GF-D8 (cell line): ENCODE measurements around the gene TEKTIP1.
"Not testable (repeated sequence)": the region's sequence is repeated elsewhere in the genome, so short reads cannot be mapped to it uniquely, and the experiment has no call there.

ENCODE experiments used
- DNase-seq: peaks from one replicate; lab custom pipeline; 2025; lab: John Stamatoyannopoulos, UW

Gene TEKTIP1

DNA sequence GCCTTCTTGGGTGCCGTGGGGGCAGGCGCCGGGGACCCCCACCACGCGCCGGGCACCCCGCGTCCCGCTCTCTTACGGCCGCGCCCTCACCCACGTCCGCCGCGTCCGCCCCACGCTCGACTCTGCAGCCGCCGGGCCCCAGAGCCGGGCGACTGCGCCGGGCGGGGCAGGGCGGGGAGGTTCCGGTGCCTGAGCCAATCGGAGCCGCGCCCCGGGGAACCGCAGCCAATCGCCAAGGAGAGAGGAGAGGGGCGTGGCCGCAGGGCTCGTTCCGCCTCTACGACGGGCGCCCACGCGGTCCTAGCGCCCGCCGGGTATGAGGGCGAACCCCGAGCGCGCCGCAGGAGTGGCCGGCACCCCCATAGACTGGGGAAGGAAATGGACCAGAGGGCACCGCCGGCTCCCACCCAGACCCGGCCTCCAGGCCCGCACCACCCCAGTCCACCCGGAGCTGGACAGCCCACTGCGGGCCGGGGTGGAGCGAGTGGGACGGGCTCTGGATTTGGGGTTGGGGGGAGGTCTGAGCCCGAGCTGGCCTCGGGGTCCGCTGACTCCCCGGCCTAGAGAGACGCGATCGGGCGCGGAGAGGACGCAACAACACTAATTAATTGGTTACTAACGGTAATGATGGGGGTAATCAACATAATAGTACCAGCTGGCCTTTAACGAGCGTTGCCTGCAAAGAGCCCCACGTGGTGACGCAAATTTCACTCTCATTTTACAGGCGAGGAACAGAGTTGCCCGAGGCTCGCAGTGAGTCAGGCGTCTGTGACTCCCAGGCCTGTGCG is 18.7 kb downstream of the TEKTIP1 start, which contains the start of gene MFSD12:
MFSD12 (minus strand) TSS at position 126 of the 788 bp plus-strand sequence. CDS start 183 bp downstream, outside the sequence.
- peak; percentile 76 for DNase-seq

DNA sequence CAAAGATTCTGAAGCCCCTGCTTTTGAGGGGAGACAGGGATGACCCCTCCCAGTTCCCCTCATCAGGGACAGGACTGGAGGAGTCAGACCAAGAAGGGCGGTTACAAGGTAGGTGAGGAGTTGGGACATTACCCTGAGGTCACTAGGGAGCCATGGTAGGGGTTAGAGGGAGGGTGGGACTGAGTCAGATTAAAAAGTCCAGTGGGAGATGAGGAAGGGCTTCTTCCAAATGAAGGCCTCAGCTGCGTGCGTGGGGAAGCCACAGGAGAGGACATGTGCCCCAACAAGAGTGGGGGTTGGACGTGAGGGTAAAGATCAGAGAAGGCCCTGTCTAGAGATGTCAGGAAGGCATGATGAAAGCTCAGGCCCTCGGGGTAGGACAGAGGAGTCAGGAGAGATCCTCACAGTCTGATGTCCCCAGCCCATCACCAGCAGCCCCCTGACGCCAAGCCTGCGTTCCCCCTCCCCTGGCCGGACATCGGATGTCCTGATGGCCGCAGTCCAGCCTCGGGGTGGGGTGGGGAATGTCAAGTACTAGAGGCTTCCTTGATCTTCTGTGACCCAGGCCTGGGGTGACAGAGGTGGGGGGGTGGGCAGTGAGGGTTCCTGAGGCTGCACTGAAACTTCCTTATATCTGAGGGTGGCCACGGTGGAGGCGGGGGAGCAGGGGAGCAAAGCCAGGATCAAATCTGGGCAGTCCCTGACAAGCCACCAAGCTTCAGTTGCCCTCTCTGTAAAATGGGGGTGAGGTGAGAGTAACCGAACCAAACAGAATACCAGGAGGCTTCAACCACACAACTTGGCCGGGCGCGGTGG is 24.9 kb downstream of the TEKTIP1 start:
- DNase-seq: no peak

DNA sequence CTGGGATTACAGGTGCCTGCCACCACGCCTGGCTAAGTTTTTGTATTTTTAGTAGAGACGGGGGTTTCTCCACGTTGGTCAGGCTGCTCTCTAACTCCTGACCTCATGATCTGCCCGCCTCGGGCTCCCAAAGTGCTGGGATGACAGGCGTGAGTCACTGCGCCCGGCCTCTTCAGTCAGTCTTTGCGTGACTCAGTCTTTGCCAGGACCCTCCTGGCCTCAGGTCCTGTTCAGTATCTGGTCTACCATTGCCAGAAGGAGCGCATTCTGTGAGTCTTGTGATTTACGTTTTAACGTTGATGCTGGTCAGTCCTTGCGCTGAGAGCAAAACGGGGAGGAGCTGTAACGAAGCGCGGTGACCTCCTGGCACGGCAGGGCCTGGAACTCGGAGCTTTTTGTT is 26.2 kb downstream of the TEKTIP1 start:
- no peak for DNase-seq

DNA sequence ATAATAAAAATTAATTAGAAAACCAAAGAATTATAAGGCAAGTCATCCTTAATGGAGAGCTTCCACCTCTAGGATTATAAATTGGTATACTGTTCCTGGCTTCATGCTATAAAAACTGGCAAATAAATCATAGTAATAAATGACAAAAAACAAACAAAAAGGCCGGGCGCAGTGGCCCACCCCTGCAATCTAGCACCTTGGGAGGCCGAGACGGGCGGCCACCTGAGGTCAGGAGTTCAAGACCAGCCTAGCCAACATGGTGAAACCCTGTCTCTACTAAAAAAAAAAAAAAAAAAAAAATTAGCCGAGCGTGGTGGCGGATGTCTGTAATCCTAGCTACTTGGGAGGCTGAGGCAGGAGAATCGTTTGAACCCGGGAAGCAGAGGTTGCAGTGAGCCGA is 31.1 kb downstream of the TEKTIP1 start:
- DNase-seq: not testable (repeated sequence)

DNA sequence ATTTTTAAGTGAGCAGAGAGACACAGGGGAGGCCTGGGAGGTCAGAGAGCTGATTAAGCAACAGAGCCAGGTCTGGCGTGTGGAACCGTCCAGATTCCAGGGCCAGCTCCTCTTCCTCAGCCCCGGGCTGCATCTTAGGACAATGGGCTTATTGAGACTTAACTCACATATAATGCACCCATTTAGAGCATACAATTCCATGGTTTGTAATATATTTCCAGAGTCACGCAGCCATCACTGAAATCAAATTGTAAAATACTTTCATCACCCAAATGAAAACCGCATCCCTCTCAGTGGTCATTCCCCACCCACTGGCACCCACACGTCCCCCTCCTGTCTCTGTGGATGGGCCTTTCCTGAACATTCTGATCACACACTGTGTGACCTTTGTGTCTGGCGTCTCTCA is 31.6 kb downstream of the TEKTIP1 start:
- no peak for DNase-seq

DNA sequence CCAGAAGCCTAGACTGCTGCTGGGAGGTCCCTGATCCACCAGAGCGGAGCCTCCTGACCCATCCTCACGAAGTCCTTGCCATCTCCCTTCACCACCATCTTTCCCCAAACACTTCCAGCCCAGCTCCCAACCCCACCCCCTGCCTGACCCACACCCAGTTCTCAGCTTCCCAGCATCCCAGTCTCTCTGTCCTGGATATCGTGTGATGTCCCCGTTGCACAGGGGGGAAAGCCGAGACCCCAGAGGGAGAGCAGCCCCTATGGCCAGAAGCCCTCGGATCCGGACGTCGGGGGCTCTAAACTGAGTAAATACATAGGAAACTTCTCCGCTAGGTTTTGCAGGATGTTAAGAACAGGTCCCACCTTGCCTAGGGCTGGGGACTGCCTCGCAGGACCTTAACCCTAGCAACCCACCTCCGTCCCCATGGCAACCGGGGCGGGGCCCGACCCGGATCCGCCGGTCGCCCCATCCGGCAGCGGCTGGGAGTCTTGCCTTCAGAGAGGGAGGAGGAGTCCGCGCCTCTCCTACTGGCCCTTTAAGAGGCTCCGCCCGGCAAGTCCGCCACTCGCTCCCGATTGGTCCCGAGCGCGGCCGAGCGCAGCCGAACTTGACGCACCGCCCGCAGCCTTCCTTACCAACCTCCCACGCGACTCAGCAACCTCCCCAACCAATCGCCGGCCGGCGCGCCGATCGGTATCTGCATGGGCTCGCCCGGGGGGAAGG is 33.3 kb downstream of the TEKTIP1 start:
- peak; percentile 98 for DNase-seq

DNA sequence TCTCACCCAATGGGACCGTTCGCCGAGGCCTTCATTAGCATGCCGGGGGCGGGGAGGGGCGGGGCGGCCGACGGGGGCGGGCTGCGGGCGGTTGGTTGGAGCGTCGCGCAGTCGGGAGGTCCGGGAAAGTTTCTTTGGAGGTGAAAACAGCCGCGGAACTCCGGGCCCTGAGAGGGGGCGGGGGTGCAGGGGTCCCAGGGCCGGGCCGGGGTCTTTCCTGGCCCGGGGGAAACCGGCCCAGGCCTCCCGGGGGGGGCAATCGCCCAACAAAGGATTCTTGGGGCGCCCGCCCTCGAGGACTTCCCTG is 33.8 kb downstream of the TEKTIP1 start, which contains the start of gene HMG20B:
HMG20B (plus strand) TSS at position 90 of the 307 bp plus-strand sequence. CDS start 366 bp downstream, outside the sequence.
- DNase-seq: no peak

DNA sequence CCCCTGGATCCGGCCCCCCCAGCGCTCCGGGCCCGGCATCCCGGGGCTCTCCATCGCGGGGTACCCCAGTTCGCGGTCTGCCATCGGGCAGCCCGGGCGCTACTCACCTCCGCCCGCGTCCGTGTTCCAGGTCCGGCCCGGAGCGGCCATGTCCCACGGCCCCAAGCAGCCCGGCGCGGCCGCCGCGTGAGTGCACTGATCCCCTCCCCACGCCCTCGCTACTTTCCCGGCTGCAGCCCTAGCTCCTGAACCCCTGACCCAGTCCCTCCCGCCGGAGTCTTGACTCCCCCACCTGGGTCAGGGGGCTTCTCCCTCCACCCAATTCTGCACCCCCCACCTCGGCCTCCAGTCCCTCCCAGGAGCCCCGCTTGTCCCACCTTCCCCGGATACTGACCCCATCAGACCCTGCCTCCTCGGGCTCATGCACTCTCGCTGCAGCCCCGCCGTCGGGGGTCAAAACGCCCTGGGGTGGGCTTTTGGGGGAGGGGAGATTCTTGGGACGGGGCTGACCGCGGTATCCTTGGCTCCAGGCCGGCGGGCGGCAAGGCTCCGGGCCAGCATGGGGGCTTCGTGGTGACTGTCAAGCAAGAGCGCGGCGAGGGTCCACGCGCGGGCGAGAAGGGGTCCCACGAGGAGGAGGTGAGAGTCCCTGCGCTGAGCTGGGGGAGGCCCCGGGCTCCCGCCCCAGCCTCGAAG is 34.3 kb downstream of the TEKTIP1 start:
- DNase-seq: no peak

DNA sequence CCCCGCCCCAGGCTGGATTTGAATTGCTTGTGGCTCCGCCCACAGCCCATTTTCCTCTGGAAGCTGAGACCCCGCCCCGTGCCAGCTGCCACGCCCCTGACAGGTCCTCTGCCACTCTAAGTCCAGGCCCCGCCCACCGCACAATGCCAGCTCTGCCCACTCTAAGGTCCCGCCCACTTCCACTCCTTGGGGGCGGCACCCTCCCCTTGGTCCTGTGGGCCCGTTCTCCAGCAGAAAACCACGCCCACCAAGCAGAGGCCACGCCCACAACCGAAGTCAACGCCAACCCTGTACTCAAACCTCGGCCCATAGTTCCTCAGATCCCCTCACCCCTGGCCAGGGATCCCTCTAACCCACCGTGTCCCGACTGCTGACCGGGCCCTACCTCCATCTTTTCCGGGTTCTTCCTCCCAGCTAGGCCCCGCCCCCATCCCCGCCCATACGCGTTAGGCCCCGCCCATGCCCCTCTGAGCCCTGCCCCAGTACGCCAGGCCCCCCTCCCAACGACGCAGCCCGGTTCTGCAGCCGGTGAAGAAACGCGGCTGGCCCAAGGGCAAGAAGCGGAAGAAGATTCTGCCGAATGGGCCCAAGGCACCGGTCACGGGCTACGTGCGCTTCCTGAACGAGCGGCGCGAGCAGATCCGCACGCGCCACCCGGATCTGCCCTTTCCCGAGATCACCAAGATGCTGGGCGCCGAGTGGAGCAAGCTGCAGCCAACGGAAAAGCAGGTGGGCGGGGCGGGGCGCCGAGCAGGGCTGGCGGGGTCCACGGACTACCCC is 35.1 kb downstream of the TEKTIP1 start:
- peak; percentile 92 for DNase-seq

DNA sequence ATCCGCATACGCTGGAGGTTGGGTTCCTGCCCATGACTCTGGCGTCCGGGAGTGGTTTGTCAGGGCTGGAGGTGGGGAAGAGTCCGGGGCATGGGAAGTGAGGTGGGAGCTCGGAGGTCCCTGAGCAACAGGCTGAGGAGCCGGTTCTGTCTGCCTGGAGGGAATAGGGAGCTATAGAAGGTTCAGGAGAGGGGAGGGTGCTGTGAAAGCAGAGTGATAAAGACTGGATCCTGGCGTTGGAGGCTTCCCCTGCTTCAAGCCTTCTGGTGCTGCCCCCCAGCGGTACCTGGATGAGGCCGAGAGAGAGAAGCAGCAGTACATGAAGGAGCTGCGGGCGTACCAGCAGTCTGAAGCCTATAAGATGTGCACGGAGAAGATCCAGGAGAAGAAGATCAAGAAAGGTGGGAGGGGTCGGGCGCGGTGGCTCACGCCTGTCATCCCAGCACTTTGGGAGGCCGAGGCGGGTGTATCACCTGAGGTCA is 36.3 kb downstream of the TEKTIP1 start:
- peak; percentile 27 for DNase-seq

DNA sequence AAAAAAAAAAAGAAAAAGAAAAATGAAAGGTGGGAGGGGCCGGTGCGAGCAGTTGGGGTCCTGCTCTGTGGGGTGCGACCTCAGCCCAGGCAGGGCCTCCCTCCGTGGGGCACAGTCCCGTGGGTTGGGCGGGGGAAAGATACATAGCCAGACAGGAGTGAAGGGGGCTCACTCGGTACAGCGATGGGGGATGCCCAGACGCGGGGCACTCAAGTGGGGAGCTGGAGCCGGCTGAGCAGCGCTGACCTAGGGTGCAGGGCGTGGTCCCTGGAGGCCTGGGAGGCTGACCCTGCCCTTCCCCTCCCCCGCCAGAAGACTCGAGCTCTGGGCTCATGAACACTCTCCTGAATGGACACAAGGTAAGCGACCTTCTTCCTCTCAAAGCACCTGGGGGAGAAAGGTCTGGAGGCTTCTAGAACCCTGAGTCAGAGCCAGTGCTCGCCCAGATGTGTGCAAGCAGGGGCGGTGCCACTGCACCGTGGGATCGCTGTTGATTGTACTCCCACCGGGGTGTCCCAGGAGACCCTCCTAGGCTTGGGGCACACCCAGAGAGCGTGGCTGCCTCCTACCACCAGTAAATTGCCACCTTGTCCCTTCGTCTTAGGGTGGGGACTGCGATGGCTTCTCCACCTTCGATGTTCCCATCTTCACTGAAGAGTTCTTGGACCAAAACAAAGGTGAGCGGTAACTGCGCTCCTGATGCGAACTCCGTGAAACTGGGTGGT is 37.1 kb downstream of the TEKTIP1 start:
- no peak for DNase-seq

DNA sequence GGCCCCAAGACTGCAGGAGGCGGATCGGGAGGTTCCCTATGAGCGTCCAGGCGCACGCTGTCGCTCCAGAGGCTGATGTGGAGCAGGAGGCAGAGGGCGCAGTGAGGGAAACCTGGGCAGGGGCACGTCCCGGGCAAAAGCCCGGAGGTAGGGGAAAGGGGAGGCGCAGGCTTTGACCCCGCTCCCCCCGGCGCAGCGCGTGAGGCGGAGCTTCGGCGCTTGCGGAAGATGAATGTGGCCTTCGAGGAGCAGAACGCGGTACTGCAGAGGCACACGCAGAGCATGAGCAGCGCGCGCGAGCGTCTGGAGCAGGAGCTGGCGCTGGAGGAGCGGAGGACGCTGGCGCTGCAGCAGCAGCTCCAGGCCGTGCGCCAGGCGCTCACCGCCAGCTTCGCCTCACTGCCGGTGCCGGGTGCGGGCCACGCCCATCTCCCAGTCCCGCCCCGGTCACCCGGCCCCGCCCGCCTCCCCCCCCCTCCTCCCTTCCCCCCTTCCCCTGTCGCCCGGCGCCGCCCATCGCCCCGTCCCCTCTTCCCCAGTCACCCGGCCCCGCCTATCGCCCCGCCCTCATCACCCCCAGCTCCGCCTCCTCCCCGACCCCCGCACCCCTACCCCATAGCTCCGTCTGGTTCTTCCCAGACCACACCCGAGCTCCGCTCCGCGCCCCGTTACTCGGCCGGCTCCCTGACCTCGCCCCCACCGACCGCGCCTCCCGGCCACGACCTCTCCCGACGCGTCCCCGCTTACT is 37.9 kb downstream of the TEKTIP1 start:
- no peak for DNase-seq

DNA sequence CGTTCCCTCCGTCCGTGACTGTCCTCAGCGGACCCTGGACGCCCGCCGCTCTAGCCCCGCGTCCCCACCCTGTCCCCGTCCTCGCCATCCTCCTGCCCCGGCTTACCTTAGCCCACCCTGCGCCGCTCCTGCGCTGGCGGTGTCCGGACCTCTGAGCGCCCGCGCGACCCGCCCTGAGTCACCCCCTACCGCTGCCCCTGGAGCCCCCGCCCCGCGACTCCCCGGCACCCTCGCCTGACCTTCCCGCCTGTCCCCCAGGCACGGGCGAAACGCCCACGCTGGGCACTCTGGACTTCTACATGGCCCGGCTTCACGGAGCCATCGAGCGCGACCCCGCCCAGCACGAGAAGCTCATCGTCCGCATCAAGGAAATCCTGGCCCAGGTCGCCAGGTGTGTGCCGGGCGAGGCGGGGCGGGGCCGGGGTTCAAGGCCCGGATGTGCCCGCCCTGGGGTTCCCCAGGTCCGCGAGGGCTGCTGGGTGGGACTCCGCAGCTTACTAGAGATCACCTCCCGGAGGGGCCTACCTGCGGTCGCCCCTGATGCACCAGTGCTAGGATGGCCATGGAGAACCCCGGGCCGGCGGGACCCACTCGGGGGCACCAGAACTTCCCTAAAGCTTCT is 38.9 kb downstream of the TEKTIP1 start:
- DNase-seq: no peak

DNA sequence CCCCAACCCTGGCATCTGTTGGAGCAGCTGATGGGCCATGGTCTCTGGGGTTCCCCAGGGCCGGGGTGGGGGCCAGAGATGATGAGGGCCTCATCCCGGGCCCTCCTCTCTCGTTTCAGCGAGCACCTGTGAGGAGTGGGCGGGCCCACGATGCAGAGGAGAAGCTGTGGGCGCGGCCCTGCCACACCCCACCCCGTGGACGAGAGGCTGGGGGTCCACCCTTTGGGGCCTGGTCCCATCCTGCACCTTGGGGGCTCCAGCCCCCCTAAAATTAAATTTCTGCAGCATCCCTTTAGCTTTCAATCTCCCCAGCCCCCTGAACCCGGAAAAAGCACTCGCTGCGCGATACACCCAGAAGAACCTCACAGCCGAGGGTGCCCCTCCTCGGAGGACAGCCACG is 39.4 kb downstream of the TEKTIP1 start:
- no peak for DNase-seq

DNA sequence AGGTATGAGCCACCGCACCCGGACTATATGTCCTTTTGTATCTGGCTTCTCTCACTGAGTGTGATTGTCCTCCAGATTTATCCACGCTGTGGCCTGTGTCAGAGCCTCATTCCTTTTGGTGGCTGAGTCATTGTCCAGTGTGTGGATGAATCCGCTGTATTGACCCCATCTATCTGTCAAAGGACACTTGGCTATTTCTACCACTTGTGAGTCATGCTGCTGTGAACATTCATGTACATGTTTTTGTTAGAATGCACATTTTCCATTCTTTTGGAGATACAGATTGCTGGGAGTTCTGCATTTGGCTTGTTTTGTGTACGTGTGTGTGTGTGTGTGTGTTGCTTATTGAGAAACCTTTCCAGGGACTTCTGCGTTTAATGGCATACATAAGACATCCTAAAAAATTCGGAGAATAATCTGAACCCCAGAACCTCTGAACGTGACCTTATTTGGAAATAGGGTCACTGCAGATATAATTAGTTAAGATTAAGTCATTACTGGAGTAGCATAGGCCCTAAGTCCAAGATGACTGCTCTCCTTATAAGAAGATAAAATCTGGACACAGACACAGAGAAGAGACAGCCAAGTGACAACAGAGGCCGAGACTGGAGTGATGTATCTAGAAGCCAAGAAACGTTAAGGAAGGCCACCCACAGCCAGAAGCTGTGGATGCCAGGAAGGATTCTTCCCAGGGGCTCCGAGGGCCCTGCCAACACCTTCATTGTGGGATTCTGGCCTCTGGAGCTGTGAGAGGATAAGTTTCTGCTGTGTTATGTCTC is 41.4 kb downstream of the TEKTIP1 start:
- DNase-seq: no peak

DNA sequence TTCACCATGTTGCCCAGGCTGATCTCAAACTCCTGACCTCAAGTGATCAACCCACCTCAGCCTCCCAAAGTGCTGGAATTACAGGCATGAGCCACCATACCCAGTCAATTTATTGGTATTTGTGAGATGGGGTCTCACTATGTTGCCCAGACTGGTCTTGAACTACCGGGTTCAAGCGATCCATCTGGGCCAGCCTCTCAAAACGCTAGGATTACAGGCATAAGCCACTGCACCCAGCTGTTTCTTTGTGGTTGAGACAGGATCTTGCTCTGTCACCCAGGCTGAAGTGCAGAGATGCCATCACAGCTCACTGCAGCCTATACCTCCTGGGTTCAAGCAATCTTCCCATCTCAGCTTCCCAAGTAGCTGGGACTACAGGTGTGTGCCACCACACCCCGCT is 42.8 kb downstream of the TEKTIP1 start:
- DNase-seq: not testable (repeated sequence)

DNA sequence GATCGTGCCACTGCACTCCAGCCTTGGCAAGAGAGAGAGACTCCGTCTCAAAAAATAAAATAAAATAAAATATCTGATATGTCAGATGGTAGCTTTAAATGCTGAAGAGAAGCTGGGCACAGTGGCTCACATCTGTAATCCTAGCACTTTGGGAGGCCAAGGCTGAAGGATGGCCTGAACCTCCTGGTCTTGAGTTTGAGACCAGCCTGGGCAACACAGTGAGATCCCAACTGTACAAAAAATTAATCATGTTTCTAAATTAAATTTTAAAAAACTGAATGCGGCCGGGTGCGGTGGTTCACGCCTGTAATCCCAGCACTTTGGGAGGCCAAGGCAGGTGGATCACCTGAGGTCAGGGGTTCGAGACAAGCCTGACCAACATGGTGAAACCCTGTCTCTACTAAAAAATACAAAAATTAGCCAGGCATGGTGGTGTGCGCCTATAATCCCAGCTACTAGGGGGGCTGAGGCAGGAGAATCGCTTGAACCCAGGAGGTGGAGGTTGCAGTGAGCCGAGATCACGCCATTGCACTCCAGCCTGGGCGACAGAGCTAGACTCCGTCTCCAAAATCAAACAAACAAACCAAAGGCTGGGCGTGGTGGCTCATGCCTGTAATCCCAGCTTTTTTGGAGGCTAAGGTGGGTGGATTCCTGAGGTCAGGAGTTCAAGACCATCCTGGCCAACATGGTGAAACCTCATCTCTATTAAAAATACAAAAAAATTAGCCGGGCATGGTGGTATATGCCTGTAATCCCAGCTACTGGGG is 45.2 kb downstream of the TEKTIP1 start:
- not testable (repeated sequence) for DNase-seq
